PFSK-1 (cell line): Measurements from ENCODE around the gene MAGI2.

Experiments
- FOXP2 ChIP-seq: optimal IDR thresholded peaks from 2 replicates; pipeline ENCODE3; 2011; ENCODE audit warnings: borderline replicate concordance, control low read depth, inconsistent platforms; ENCODE audit not compliant: insufficient read depth; ENCODE audit errors: extremely low read length, extremely low read depth
- POLR2AphosphoS5 ChIP-seq: IDR thresholded peaks from 2 replicates; pipeline ENCODE4 v1.6.1; 2012; ENCODE audit warnings: low read depth, mild to moderate bottlenecking, control low read depth, low read length, moderate library complexity
- SIN3A ChIP-seq: IDR thresholded peaks from 2 replicates; pipeline ENCODE4 v1.6.1; 2012; ENCODE audit warnings: mild to moderate bottlenecking, low read length, moderate library complexity, borderline replicate concordance; ENCODE audit not compliant: insufficient read depth
- TAF1 ChIP-seq: IDR thresholded peaks from 2 replicates; pipeline ENCODE4 v1.6.1; 2012; ENCODE audit warnings: low read length, control low read depth, borderline replicate concordance; ENCODE audit not compliant: insufficient read depth

DNA sequence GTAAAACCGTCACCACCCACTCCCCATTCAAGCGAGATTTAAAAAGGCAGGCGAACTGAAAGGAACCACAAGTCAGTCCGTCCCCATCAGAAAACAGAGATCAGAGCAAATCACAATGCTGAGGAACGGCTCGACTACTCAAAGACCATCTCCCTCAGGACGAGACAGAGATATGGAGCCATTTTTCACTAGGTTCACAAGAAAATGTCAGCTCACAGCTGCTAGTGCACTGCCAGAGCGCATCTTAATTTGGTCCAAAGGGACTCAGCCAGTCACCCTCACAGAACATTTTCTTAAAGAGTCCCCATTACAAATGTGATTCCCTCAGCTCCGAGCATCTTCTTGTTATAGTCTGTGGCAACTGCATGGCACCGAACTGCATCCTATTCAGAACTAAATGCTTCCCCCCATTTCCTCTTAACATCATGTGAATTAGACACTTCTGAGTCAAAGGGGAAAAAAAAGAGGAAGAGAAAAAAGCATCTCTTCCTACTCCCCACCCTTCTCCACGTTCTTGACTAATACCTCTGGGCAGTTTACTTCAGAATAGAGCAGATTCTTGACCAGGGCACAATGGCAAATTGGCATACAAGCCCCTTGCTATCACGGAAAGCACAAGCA, 683.9 kb downstream of the MAGI2 start:
- TF ChIP-seq POLR2AphosphoS5: no peak
- TF ChIP-seq SIN3A: no peak
- no peak for TF ChIP-seq FOXP2
- no peak for TF ChIP-seq TAF1
